Stimulated activated CD4-positive, alpha-beta T cell treated with anti-CD3 and anti-CD28 coated beads, TNF-alpha, amount 100 ng/mL, for 24 hours (primary cell): Measurements from ENCODE around the gene REXO1.
A peak's percentile ranks its signal among the peaks of the same experiment; 100 is the strongest.

Source experiments
- DNase-seq, 3 experiments: peaks; one replicate each; pipeline ENCODE4 v3.0.0-alpha.2; 2020; ENCODE audit warnings: low read depth in 3 of 3

The REXO1 gene

GRCh38 chr19:1791879-1792278 is 56.4 kb downstream of the REXO1 start:
- no peak for DNase-seq

- DNase-seq: no peak
Observed at GRCh38 chr19:1790054-1790792, 58.1 kb downstream of the REXO1 start.

GRCh38 chr19:1789261-1790041 is 58.8 kb downstream of the REXO1 start:
- DNase-seq: no peak

- no peak for DNase-seq
Observed at GRCh38 chr19:1787116-1787515, 61.2 kb downstream of the REXO1 start.

- no peak for DNase-seq
Observed at GRCh38 chr19:1786668-1787067, 61.6 kb downstream of the REXO1 start.

- DNase-seq: no peak
Observed at GRCh38 chr19:1785310-1785709, 63.0 kb downstream of the REXO1 start.

GRCh38 chr19:1783874-1784273 is 64.4 kb downstream of the REXO1 start:
- no peak for DNase-seq

- DNase-seq: no peak
Observed at GRCh38 chr19:1783354-1783753, 64.9 kb downstream of the REXO1 start.

GRCh38 chr19:1782521-1782920 is 65.8 kb downstream of the REXO1 start:
- no peak for DNase-seq

GRCh38 chr19:1780272-1780958 is 67.9 kb downstream of the REXO1 start:
- DNase-seq: no peak

- DNase-seq: no peak
Observed at GRCh38 chr19:1779574-1779973, 68.7 kb downstream of the REXO1 start.

GRCh38 chr19:1777149-1777548 is 71.1 kb downstream of the REXO1 start:
- DNase-seq: no peak

GRCh38 chr19:1776606-1777147 is 71.6 kb downstream of the REXO1 start:
- DNase-seq: no peak

GRCh38 chr19:1775951-1776605 is 72.2 kb downstream of the REXO1 start:
- DNase-seq: no peak

GRCh38 chr19:1774989-1775772 is 73.1 kb downstream of the REXO1 start:
- peak in 1 of 3 experiments; percentile 21 for DNase-seq

GRCh38 chr19:1773184-1773583 is 75.1 kb downstream of the REXO1 start:
- DNase-seq: no peak

GRCh38 chr19:1770866-1771576 is 77.3 kb downstream of the REXO1 start:
- no peak for DNase-seq

GRCh38 chr19:1769645-1769985 is 78.7 kb downstream of the REXO1 start:
- DNase-seq: no peak

- DNase-seq: no peak
Observed at GRCh38 chr19:1768918-1769644, 79.2 kb downstream of the REXO1 start.

- DNase-seq: no peak
Observed at GRCh38 chr19:1768248-1768647, 80.0 kb downstream of the REXO1 start.
